Measurements from ENCODE around the gene NPTX1.

NPTX1 gene

GRCh38 chr17:80451104-80451775, 25.2 kb downstream of the NPTX1 start:
- no peak overlapping the region for H2BK120ac ChIP-seq (ENCODE audit: low read depth, low read length)
- no peak for DNase-seq
- H3K27ac ChIP-seq (ENCODE audit: low read depth, low read length): no peak overlapping the region
- H3K4me1 ChIP-seq (ENCODE audit: control insufficient read depth, low read depth, low read length): peaks cover 1% of the 10 kb centered on the region
- no peak overlapping the region for H2AK5ac ChIP-seq (ENCODE audit: low read length)
- no peak overlapping the region for H4K8ac ChIP-seq (ENCODE audit: low read depth, low read length)
- no peak overlapping the region for H3K4me3 ChIP-seq (ENCODE audit: low read length)
- WGBS (ENCODE audit: extremely low coverage, insufficient coverage, low lambda C conversion rate): no CpG with 5 or more reads among the region's 9 CpGs
- no peak overlapping the region for H4K5ac ChIP-seq (ENCODE audit: low read length)
- H3K56ac ChIP-seq (ENCODE audit: low read length): no peak overlapping the region
- H3K4ac ChIP-seq (ENCODE audit: low read depth, low read length): no peak overlapping the region
- no peak overlapping the region for H2BK5ac ChIP-seq (ENCODE audit: low read length)
- no peaks in the 10 kb centered on the region for H3K79me2 ChIP-seq (ENCODE audit: control insufficient read depth, insufficient read depth, low read length)
- H3K18ac ChIP-seq (ENCODE audit: low read length): no peak overlapping the region
- no peak overlapping the region for H2BK15ac ChIP-seq (replicated peaks; ENCODE audit: low read depth)
- no peak overlapping the region for H3K4me2 ChIP-seq (ENCODE audit: low read length)
- H3K23ac ChIP-seq (ENCODE audit: low read length): no peak overlapping the region
- H3K9ac ChIP-seq (ENCODE audit: low read length): no peak overlapping the region
- no peaks in the 10 kb centered on the region for H3K79me1 ChIP-seq (ENCODE audit: low read length)
- no peaks in the 10 kb centered on the region for H3K27me3 ChIP-seq (ENCODE audit: insufficient read depth, low read length, poor library complexity)
- no peaks in the 10 kb centered on the region for H3K36me3 ChIP-seq (ENCODE audit: control insufficient read depth, insufficient read depth, low read length)

DNA sequence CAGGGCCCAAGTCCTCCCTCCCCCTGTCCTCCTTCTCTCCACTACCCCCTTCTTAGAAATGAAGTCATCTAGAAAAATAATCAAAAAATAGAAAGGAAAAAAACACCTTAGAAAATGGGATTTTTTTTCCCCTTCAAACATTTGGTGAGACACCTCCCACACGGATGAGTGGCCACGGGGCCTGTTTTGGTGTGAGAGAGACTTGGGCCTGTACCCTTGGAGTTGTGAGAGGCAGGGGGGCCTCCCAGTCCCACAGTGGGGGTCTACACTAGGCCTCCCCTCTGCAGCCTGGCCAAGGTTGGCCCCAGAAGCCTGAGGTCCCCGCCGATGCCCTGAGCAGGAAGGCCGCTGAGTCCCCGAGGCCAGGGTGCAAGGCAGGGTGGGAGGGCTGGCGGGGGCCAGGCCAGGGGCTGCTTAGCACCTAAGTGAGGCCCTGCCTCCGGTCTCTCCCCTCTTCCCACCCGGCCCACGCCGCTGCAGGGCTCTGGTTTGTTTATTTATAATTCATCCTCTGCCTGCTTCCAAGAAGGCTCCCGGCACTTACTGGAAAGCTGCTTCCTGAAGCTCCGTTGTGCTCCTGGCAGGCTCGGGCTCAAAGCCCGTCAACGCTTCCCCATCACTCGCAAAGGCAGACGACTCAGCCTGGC, 26.4 kb downstream of the NPTX1 start:
- no peaks in the 10 kb centered on the region for H3K79me1 ChIP-seq (ENCODE audit: low read length)
- no peaks in the 10 kb centered on the region for H3K36me3 ChIP-seq (ENCODE audit: control insufficient read depth, insufficient read depth, low read length)
- H2BK120ac ChIP-seq (ENCODE audit: low read depth, low read length): no peak overlapping the region
- no peak overlapping the region for H4K8ac ChIP-seq (ENCODE audit: low read depth, low read length)
- no peak overlapping the region for H3K18ac ChIP-seq (ENCODE audit: low read length)
- no peak for DNase-seq
- H3K9ac ChIP-seq (ENCODE audit: low read length): no peak overlapping the region
- H3K56ac ChIP-seq (ENCODE audit: low read length): no peak overlapping the region
- no peak overlapping the region for H3K27ac ChIP-seq (ENCODE audit: low read depth, low read length)
- H2BK15ac ChIP-seq (replicated peaks; ENCODE audit: low read depth): no peak overlapping the region
- no peaks in the 10 kb centered on the region for H3K27me3 ChIP-seq (ENCODE audit: insufficient read depth, low read length, poor library complexity)
- no peaks in the 10 kb centered on the region for H3K79me2 ChIP-seq (ENCODE audit: control insufficient read depth, insufficient read depth, low read length)
- H4K5ac ChIP-seq (ENCODE audit: low read length): no peak overlapping the region
- no peak overlapping the region for H3K4ac ChIP-seq (ENCODE audit: low read depth, low read length)
- no peak overlapping the region for H2BK5ac ChIP-seq (ENCODE audit: low read length)
- no peak overlapping the region for H3K23ac ChIP-seq (ENCODE audit: low read length)
- peaks cover 1% of the 10 kb centered on the region for H3K4me1 ChIP-seq (ENCODE audit: control insufficient read depth, low read depth, low read length)
- WGBS (ENCODE audit: extremely low coverage, insufficient coverage, low lambda C conversion rate): no CpG with 5 or more reads among the region's 18 CpGs
- no peak overlapping the region for H2AK5ac ChIP-seq (ENCODE audit: low read length)
- no peak overlapping the region for H3K4me2 ChIP-seq (ENCODE audit: low read length)
- H3K4me3 ChIP-seq (ENCODE audit: low read length): no peak overlapping the region

GRCh38 chr17:80449194-80449929, 27.0 kb downstream of the NPTX1 start:
- Histone ChIP-seq H3K79me1 (ENCODE audit: low read length) (no peaks in the 10 kb centered on the region), H3K4me1 (ENCODE audit: control insufficient read depth, low read depth, low read length) (peaks cover 1% of the 10 kb centered on the region), H3K56ac (ENCODE audit: low read length) (no peak overlapping the region), H2BK120ac (ENCODE audit: low read depth, low read length) (no peak overlapping the region), H3K4ac (ENCODE audit: low read depth, low read length) (no peak overlapping the region), H4K5ac (ENCODE audit: low read length) (no peak overlapping the region), H3K9ac (ENCODE audit: low read length) (no peak overlapping the region), H3K18ac (ENCODE audit: low read length) (no peak overlapping the region), H2BK15ac (replicated peaks; ENCODE audit: low read depth) (no peak overlapping the region), H4K8ac (ENCODE audit: low read depth, low read length) (no peak overlapping the region), H2BK5ac (ENCODE audit: low read length) (no peak overlapping the region), H2AK5ac (ENCODE audit: low read length) (no peak overlapping the region), H3K4me2 (ENCODE audit: low read length) (no peak overlapping the region), H3K23ac (ENCODE audit: low read length) (no peak overlapping the region), H3K27me3 (ENCODE audit: insufficient read depth, low read length, poor library complexity) (no peaks in the 10 kb centered on the region), H3K79me2 (ENCODE audit: control insufficient read depth, insufficient read depth, low read length) (no peaks in the 10 kb centered on the region), H3K4me3 (ENCODE audit: low read length) (no peak overlapping the region), H3K27ac (ENCODE audit: low read depth, low read length) (no peak overlapping the region), H3K36me3 (ENCODE audit: control insufficient read depth, insufficient read depth, low read length) (no peaks in the 10 kb centered on the region)
- WGBS (ENCODE audit: extremely low coverage, insufficient coverage, low lambda C conversion rate): no CpG with 5 or more reads among the region's 27 CpGs
- no peak for DNase-seq

- H2BK15ac ChIP-seq (replicated peaks; ENCODE audit: low read depth): no peak overlapping the region
- no peak for DNase-seq
- H2BK120ac ChIP-seq (ENCODE audit: low read depth, low read length): no peak overlapping the region
- H3K18ac ChIP-seq (ENCODE audit: low read length): no peak overlapping the region
- no peaks in the 10 kb centered on the region for H3K4me1 ChIP-seq (ENCODE audit: control insufficient read depth, low read depth, low read length)
- no peak overlapping the region for H2AK5ac ChIP-seq (ENCODE audit: low read length)
- no peak overlapping the region for H4K8ac ChIP-seq (ENCODE audit: low read depth, low read length)
- no CpG with 5 or more reads among the region's 4 CpGs for WGBS (ENCODE audit: extremely low coverage, insufficient coverage, low lambda C conversion rate)
- no peak overlapping the region for H3K9ac ChIP-seq (ENCODE audit: low read length)
- no peak overlapping the region for H3K4me2 ChIP-seq (ENCODE audit: low read length)
- H3K36me3 ChIP-seq (ENCODE audit: control insufficient read depth, insufficient read depth, low read length): no peaks in the 10 kb centered on the region
- H3K79me1 ChIP-seq (ENCODE audit: low read length): no peaks in the 10 kb centered on the region
- no peak overlapping the region for H3K4me3 ChIP-seq (ENCODE audit: low read length)
- no peaks in the 10 kb centered on the region for H3K27me3 ChIP-seq (ENCODE audit: insufficient read depth, low read length, poor library complexity)
- no peak overlapping the region for H3K4ac ChIP-seq (ENCODE audit: low read depth, low read length)
- no peak overlapping the region for H3K56ac ChIP-seq (ENCODE audit: low read length)
- H3K79me2 ChIP-seq (ENCODE audit: control insufficient read depth, insufficient read depth, low read length): no peaks in the 10 kb centered on the region
- H2BK5ac ChIP-seq (ENCODE audit: low read length): no peak overlapping the region
- H3K23ac ChIP-seq (ENCODE audit: low read length): no peak overlapping the region
- no peak overlapping the region for H3K27ac ChIP-seq (ENCODE audit: low read depth, low read length)
- H4K5ac ChIP-seq (ENCODE audit: low read length): no peak overlapping the region
Measured at GRCh38 chr17:80447790-80448189, 28.6 kb downstream of the NPTX1 start.

DNA sequence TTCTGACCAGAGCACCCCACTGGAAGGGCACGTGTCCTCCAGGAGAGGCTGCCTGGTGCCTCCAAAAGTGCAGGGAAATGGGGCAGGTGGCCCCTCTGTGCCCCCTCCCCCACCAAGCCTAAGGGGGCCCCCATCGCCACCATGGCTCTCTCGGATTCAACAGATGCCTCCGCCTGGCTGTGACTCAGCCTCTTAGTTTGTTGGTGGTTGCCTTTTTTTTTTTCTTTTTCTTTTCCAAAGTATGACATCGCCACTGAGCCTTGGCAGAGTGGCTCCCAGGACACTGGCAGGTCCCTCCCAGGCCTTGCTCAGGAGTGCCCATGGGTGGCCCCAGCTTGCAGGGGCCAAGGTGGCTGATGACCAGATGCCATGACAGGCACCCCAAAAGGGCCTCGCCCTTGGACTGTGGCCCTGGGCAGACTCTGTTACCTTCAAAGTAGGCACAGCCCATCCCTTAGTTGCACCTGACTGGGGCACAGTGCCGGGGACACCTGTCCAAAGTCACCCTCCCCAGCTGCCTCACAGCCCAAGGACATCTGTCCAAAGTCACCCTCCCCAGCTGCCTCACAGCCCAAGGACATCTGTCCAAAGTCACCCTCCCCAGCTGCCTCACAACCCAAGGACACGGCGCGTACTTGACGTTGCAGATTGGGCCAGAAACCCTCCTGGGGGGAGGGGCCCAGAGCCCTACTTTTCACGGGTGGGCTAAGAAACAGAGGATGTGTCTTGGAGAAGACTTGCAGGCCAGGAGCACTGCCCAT, 29.6 kb downstream of the NPTX1 start:
- Histone ChIP-seq H3K27me3 (ENCODE audit: insufficient read depth, low read length, poor library complexity) (no peaks in the 10 kb centered on the region), H2BK5ac (ENCODE audit: low read length) (no peak overlapping the region), H3K79me2 (ENCODE audit: control insufficient read depth, insufficient read depth, low read length) (no peaks in the 10 kb centered on the region), H3K36me3 (ENCODE audit: control insufficient read depth, insufficient read depth, low read length) (no peaks in the 10 kb centered on the region), H3K56ac (ENCODE audit: low read length) (no peak overlapping the region), H3K18ac (ENCODE audit: low read length) (no peak overlapping the region), H2BK120ac (ENCODE audit: low read depth, low read length) (no peak overlapping the region), H2BK15ac (replicated peaks; ENCODE audit: low read depth) (no peak overlapping the region), H3K4me2 (ENCODE audit: low read length) (no peak overlapping the region), H3K23ac (ENCODE audit: low read length) (no peak overlapping the region), H3K4me3 (ENCODE audit: low read length) (no peak overlapping the region), H3K79me1 (ENCODE audit: low read length) (no peaks in the 10 kb centered on the region), H3K27ac (ENCODE audit: low read depth, low read length) (no peak overlapping the region), H4K8ac (ENCODE audit: low read depth, low read length) (no peak overlapping the region), H3K9ac (ENCODE audit: low read length) (no peak overlapping the region), H2AK5ac (ENCODE audit: low read length) (no peak overlapping the region), H3K4ac (ENCODE audit: low read depth, low read length) (no peak overlapping the region), H4K5ac (ENCODE audit: low read length) (no peak overlapping the region), H3K4me1 (ENCODE audit: control insufficient read depth, low read depth, low read length) (no peaks in the 10 kb centered on the region)
- DNase-seq: no peak
- no CpG with 5 or more reads among the region's 12 CpGs for WGBS (ENCODE audit: extremely low coverage, insufficient coverage, low lambda C conversion rate)
